DOHH2 (cell line): Measurements from ENCODE around the gene ETNK2.

Experiments used
- H3F3A ChIP-seq: fragments of 200-600 bp; sonication (generic), shearing (Covaris generic); 2 replicates; pipeline ENCODE4 v1.6.0; 2016; ENCODE audit warnings: antibody characterized with exemption, mild to moderate bottlenecking; ENCODE audit not compliant: control insufficient read depth, insufficient read depth
- H3K27ac ChIP-seq: fragments of 200-600 bp; sonication (generic); 2 replicates; pipeline ENCODE4 v1.5.1; 2014; ENCODE audit warnings: low read depth, mild to moderate bottlenecking, low read length, moderate library complexity
- H3K27me3 ChIP-seq: fragments of 200-600 bp; sonication (generic); 2 replicates; pipeline ENCODE4 v1.6.1; 2014; ENCODE audit warnings: mild to moderate bottlenecking, low read length, mixed read lengths; ENCODE audit not compliant: control insufficient read depth
- H3K36me3 ChIP-seq: fragments of 200-600 bp; sonication (generic); 2 replicates; pipeline ENCODE4 v1.6.1; 2014; ENCODE audit warnings: mild to moderate bottlenecking, low read length, moderate library complexity, mixed read lengths; ENCODE audit not compliant: control insufficient read depth
- H3K4me1 ChIP-seq: fragments of 200-600 bp; sonication (generic); 2 replicates; pipeline ENCODE4 v1.6.1; 2014; ENCODE audit warnings: mild to moderate bottlenecking, low read length, mixed read lengths; ENCODE audit not compliant: control insufficient read depth
- H3K4me2 ChIP-seq: fragments of 200-600 bp; sonication (generic); 2 replicates; pipeline ENCODE4 v1.6.0; 2014; ENCODE audit warnings: mild to moderate bottlenecking, low read length, moderate library complexity
- H3K4me3 ChIP-seq: fragments of 200-600 bp; sonication (generic); 2 replicates; pipeline ENCODE4 v1.5.1; 2014; ENCODE audit warnings: mild to moderate bottlenecking, low read length, mixed read lengths
- H3K79me2 ChIP-seq: fragments of 200-600 bp; sonication (generic); 2 replicates; pipeline ENCODE4 v1.6.1; 2014; ENCODE audit warnings: mild to moderate bottlenecking, low read length, mixed read lengths; ENCODE audit not compliant: control insufficient read depth
- H3K9me2 ChIP-seq: fragments of 200-600 bp; sonication (generic); replicated peaks from 2 replicates; pipeline ENCODE4 v1.6.1; 2014; ENCODE audit warnings: mild to moderate bottlenecking, low read length, mixed read lengths; ENCODE audit not compliant: control insufficient read depth
- H3K9me3 ChIP-seq: fragments of 200-600 bp; sonication (generic); 2 replicates; pipeline ENCODE4 v1.6.1; 2014; ENCODE audit warnings: antibody characterized with exemption, low read length, mixed read lengths; ENCODE audit not compliant: control insufficient read depth, insufficient read depth
- H4K20me1 ChIP-seq: fragments of 200-600 bp; sonication (generic); 2 replicates; pipeline ENCODE4 v1.6.0; 2014; ENCODE audit warnings: low read depth, mild to moderate bottlenecking, antibody characterized with exemption, low read length, moderate library complexity; ENCODE audit not compliant: control insufficient read depth, insufficient read depth
- CTCF ChIP-seq: fragments of 200-600 bp; sonication (generic); IDR thresholded peaks from one replicate; pipeline ENCODE4 v1.5.1; 2014; ENCODE audit warnings: antibody characterized with exemption, mild to moderate bottlenecking, low read depth, low read length; ENCODE audit not compliant: poor library complexity, severe bottlenecking
- EZH2phosphoT487 ChIP-seq: fragments of 200-600 bp; sonication (generic); IDR thresholded peaks from 2 replicates; pipeline ENCODE4 v1.6.1; 2017; ENCODE audit warnings: borderline replicate concordance, mild to moderate bottlenecking, antibody characterized with exemption, low read length, moderate library complexity, mixed read lengths

ETNK2 gene

GRCh38 chr1:204162494-204163074, 10.7 kb upstream of the ETNK2 start:
- no peak overlapping the region for H3K4me3 ChIP-seq
- no peaks in the 10 kb centered on the region for H3F3A ChIP-seq
- no peak overlapping the region for H3K4me2 ChIP-seq
- no peaks in the 10 kb centered on the region for H3K9me2 ChIP-seq
- no peaks in the 10 kb centered on the region for H3K9me3 ChIP-seq
- no peaks in the 10 kb centered on the region for H3K4me1 ChIP-seq
- TF ChIP-seq CTCF (peak; percentile 97), EZH2phosphoT487 (no peak)
- no peaks in the 10 kb centered on the region for H3K79me2 ChIP-seq
- no peaks in the 10 kb centered on the region for H3K27me3 ChIP-seq
- no peak overlapping the region for H3K27ac ChIP-seq
- H4K20me1 ChIP-seq: no peaks in the 10 kb centered on the region
- no peaks in the 10 kb centered on the region for H3K36me3 ChIP-seq

GRCh38 chr1:204161609-204162493, 10.0 kb upstream of the ETNK2 start:
- H3K9me2 ChIP-seq: no peaks in the 10 kb centered on the region
- no peaks in the 10 kb centered on the region for H3K4me1 ChIP-seq
- TF ChIP-seq EZH2phosphoT487: no peak
- no peak for TF ChIP-seq CTCF
- no peak overlapping the region for H3K4me3 ChIP-seq
- no peaks in the 10 kb centered on the region for H4K20me1 ChIP-seq
- no peaks in the 10 kb centered on the region for H3K9me3 ChIP-seq
- H3K27ac ChIP-seq: no peak overlapping the region
- H3K79me2 ChIP-seq: no peaks in the 10 kb centered on the region
- no peaks in the 10 kb centered on the region for H3K36me3 ChIP-seq
- H3K4me2 ChIP-seq: no peak overlapping the region
- no peaks in the 10 kb centered on the region for H3K27me3 ChIP-seq
- no peaks in the 10 kb centered on the region for H3F3A ChIP-seq

- H3K27me3 ChIP-seq: no peaks in the 10 kb centered on the region
- no peaks in the 10 kb centered on the region for H3K36me3 ChIP-seq
- H3F3A ChIP-seq: no peaks in the 10 kb centered on the region
- no peaks in the 10 kb centered on the region for H3K9me2 ChIP-seq
- no peak overlapping the region for H3K4me2 ChIP-seq
- H3K79me2 ChIP-seq: no peaks in the 10 kb centered on the region
- no peaks in the 10 kb centered on the region for H4K20me1 ChIP-seq
- H3K4me1 ChIP-seq: no peaks in the 10 kb centered on the region
- TF ChIP-seq EZH2phosphoT487 (no peak), CTCF (no peak)
- no peaks in the 10 kb centered on the region for H3K9me3 ChIP-seq
- no peak overlapping the region for H3K27ac ChIP-seq
- no peak overlapping the region for H3K4me3 ChIP-seq
Measured at GRCh38 chr1:204157962-204158361, 6.1 kb upstream of the ETNK2 start.
